Endothelial cell of umbilical vein (primary cell): Measurements from ENCODE around the gene SIRT3. TPM values are rescaled to one million over a fixed set of nuclear protein-coding genes. Genes with fewer than 3 reads are reported as not detected.

Experiments
- BruUV-seq: library from RNA; stranded (reverse); fragments of 400-500 nt; replicated peaks from 2 replicates; lab custom pipeline; 2021; lab: Mats Ljungman, UMichigan
- CTCF ChIA-PET: fragments of 300-600, 350-600 bp; sonication (Branson Sonifier 250); formaldehyde crosslinking; loops from one replicate; lab custom pipeline; 2021; ENCODE audit warnings: antibody characterized with exemption, inconsistent platforms; lab: Charles Lee
- POLR2A ChIA-PET: fragments of 300-600, 350-600 bp; sonication (Branson Sonifier 250); formaldehyde crosslinking; loops from one replicate; lab custom pipeline; 2021; ENCODE audit warnings: antibody characterized with exemption, inconsistent platforms; lab: Charles Lee
- DNase-seq: peaks from one replicate; pipeline ENCODE4 v3.0.0-alpha.2; 2011; ENCODE audit warnings: low read depth, low spot score
- FAIRE-seq: peaks from 2 replicates; lab custom pipeline; 2011; peaks lifted over from hg19 to GRCh38; lab: Jason Lieb, UNC
- H2AFZ ChIP-seq: 2 replicates; pipeline ENCODE4 v1.6.0; 2012; ENCODE audit warnings: low read depth, low read length, control low read depth, inconsistent platforms
- H3K27ac ChIP-seq: 2 replicates; pipeline ENCODE4 v1.5.1; 2011; ENCODE audit warnings: low read depth, mild to moderate bottlenecking, control low read depth, low read length, moderate library complexity; ENCODE audit not compliant: insufficient read depth
- H3K27me3 ChIP-seq, 2 experiments: 2 replicates each; pipeline versions ENCODE4 v1.6.0 to v1.6.1; 2011; ENCODE audit warnings: low read length in 2 of 2, mixed read lengths in 1 of 2; ENCODE audit not compliant: control insufficient read depth in 2 of 2, insufficient read depth in 2 of 2
- H3K36me3 ChIP-seq, 2 experiments: 2 replicates in 1 of 2; 3 replicates in 1 of 2; pipeline ENCODE4 v1.5.1; 2011; ENCODE audit warnings: low read length in 2 of 2, mild to moderate bottlenecking in 1 of 2, moderate library complexity in 1 of 2; ENCODE audit not compliant: control insufficient read depth in 2 of 2, insufficient read depth in 2 of 2; ENCODE audit errors: extremely low read depth in 1 of 2
- H3K4me1 ChIP-seq: 3 replicates; pipeline ENCODE4 v1.5.1; 2011; ENCODE audit warnings: mild to moderate bottlenecking, low read length; ENCODE audit not compliant: control insufficient read depth, insufficient read depth; ENCODE audit errors: extremely low read depth
- H3K4me2 ChIP-seq: 2 replicates; pipeline ENCODE4 v1.6.1; 2011; ENCODE audit warnings: low read length, control low read depth, mixed read lengths; ENCODE audit not compliant: insufficient read depth
- H3K4me3 ChIP-seq, 3 experiments: fragments of 200-600 bp in 1 of 3; sonication (generic), shearing (Covaris generic) in 1 of 3; replicated peaks in 1 of 3; 2 replicates each; pipeline ENCODE4 v1.5.1; 2011 to 2016; ENCODE audit warnings: control low read depth in 3 of 3, low read length in 3 of 3, mild to moderate bottlenecking in 2 of 3, inconsistent platforms in 1 of 3, low read depth in 1 of 3, moderate library complexity in 1 of 3; ENCODE audit not compliant: insufficient read depth in 1 of 3
- H3K79me2 ChIP-seq: 2 replicates; pipeline ENCODE4 v1.6.0; 2012; ENCODE audit warnings: low read length, inconsistent platforms; ENCODE audit not compliant: control insufficient read depth, insufficient read depth
- H3K9ac ChIP-seq: replicated peaks from 2 replicates; pipeline ENCODE3; 2011; ENCODE audit warnings: low read length, control low read depth; ENCODE audit not compliant: insufficient read depth; ENCODE audit errors: extremely low read depth
- H3K9me1 ChIP-seq: replicated peaks from 3 replicates; pipeline ENCODE4 v1.6.0; 2011; ENCODE audit warnings: mild to moderate bottlenecking, low read length; ENCODE audit not compliant: control insufficient read depth, insufficient read depth; ENCODE audit errors: extremely low read depth
- H3K9me3 ChIP-seq: replicated peaks from 2 replicates; pipeline ENCODE4 v1.5.1; 2012; ENCODE audit warnings: low read length, inconsistent platforms; ENCODE audit not compliant: control insufficient read depth, insufficient read depth
- H4K20me1 ChIP-seq: replicated peaks from 2 replicates; pipeline ENCODE3; 2011; ENCODE audit warnings: mild to moderate bottlenecking, low read length; ENCODE audit not compliant: control insufficient read depth, insufficient read depth; ENCODE audit errors: extremely low read depth
- EZH2 ChIP-seq: IDR thresholded peaks from 2 replicates; pipeline ENCODE4 v1.6.1; 2012; ENCODE audit warnings: borderline replicate concordance, low read depth, mild to moderate bottlenecking, moderate library complexity, low read length, inconsistent platforms; ENCODE audit not compliant: severe bottlenecking
- FOS ChIP-seq: IDR thresholded peaks from 2 replicates; pipeline ENCODE4 v1.6.1; 2011; ENCODE audit warnings: mild to moderate bottlenecking, low read length, moderate library complexity, borderline replicate concordance; ENCODE audit not compliant: insufficient read depth
- GATA2 ChIP-seq: IDR thresholded peaks from 2 replicates; pipeline ENCODE4 v1.7.0; 2011; ENCODE audit warnings: low read depth, mild to moderate bottlenecking, moderate library complexity, mixed read lengths, low read length; ENCODE audit not compliant: insufficient read length, insufficient read depth
- JUN ChIP-seq: IDR thresholded peaks from 2 replicates; pipeline ENCODE4 v1.6.1; 2011; ENCODE audit warnings: borderline replicate concordance, low read depth; ENCODE audit not compliant: insufficient read length, insufficient read depth
- MYC ChIP-seq: IDR thresholded peaks from one replicate; pipeline ENCODE4 v1.6.1; 2011; ENCODE audit warnings: mild to moderate bottlenecking, low read depth, low read length
- POLR2A ChIP-seq: IDR thresholded peaks from 2 replicates; pipeline ENCODE4 v1.6.1; 2012; ENCODE audit warnings: low read depth, mild to moderate bottlenecking, control low read depth, low read length
- POLR2AphosphoS5 ChIP-seq: IDR thresholded peaks from 2 replicates; pipeline ENCODE4 v1.6.1; 2012; ENCODE audit warnings: low read depth, mild to moderate bottlenecking, control low read depth, low read length, moderate library complexity; ENCODE audit not compliant: insufficient read depth
- dilution Hi-C: fragments of 300-500 bp; cut with MboI; formaldehyde crosslinking; loops from one replicate; pipeline ENCODE4 v1.15.0; 2019; ENCODE audit warnings: low sequenced_read_pairs; ENCODE audit not compliant: extremely low pct_ligation_motif_present
- intact Hi-C: fragments of 100-400 bp; cut with micrococcal nuclease; formaldehyde crosslinking; loops from one replicate; pipeline ENCODE4 v1.10.0; 2022
- polyA plus RNA-seq, 4 experiments: library from polyadenylated mRNA; depleted of rRNA in 3 of 4; stranded (reverse) in 3 of 4; unstranded in 1 of 4; fragments of >200 nt; gene quantifications; 2 replicates each; pipeline versions ENCODE4 v1.2.1 to v1.2.3, GENCODE V29; 2011 to 2012; ENCODE audit warnings: missing spikeins in 1 of 4
- total RNA-seq: library from RNA; stranded (reverse); gene quantifications from 2 replicates; pipeline ENCODE4 v1.2.3, GENCODE V29; 2021
- TF ChIP-seq, protein P1 (sequence below), 2 donors: IDR thresholded peaks; 1 replicate in 1 of 2; 2 replicates in 1 of 2; pipeline ENCODE4 v1.5.1; 2011; ENCODE audit warnings: low read length in 2 of 2, mild to moderate bottlenecking in 2 of 2, moderate library complexity in 2 of 2, control low read depth in 1 of 2, inconsistent platforms in 1 of 2, low read depth in 1 of 2; ENCODE audit not compliant: insufficient read depth in 1 of 2; ENCODE audit errors: extremely low read depth in 1 of 2
- TF ChIP-seq, protein P2 (sequence below): IDR thresholded peaks from 2 replicates; pipeline ENCODE4 v1.6.1; 2011; ENCODE audit not compliant: insufficient read depth, insufficient read length

SIRT3 gene
- total and polyA plus RNA-seq, 2 donors (not counting 3 experiments of a cell fraction or from before 2014, with no cell fraction given), result 12.0 to 18.3 TPM

GRCh38 chr11:199782-200181, 36.4 kb downstream of the SIRT3 start:
- H3K4me3 ChIP-seq, result no peak overlapping the region
- H3K9ac ChIP-seq, result no peak overlapping the region
- no peak overlapping the region for H3K27ac ChIP-seq
- dilution Hi-C loops (no loop called here), intact Hi-C loops (no loop called here)
- no peaks in the 10 kb centered on the region for H3K4me1 ChIP-seq
- H3K9me1 ChIP-seq, result no peaks in the 10 kb centered on the region
- no TSS peak for BruUV-seq
- H4K20me1 ChIP-seq, result no peaks in the 10 kb centered on the region
- no peaks in the 10 kb centered on the region for H3K9me3 ChIP-seq
- ChIA-PET CTCF (no interaction called here), POLR2A (no interaction called here)
- DNase-seq (no peak), FAIRE-seq (no peak)
- no peak overlapping the region for H3K4me2 ChIP-seq
- peaks cover 0 to 13% of the 10 kb centered on the region in 2 experiments for H3K36me3 ChIP-seq
- H2AFZ ChIP-seq, result no peak overlapping the region
- no peaks in the 10 kb centered on the region for H3K27me3 ChIP-seq
- H3K79me2 ChIP-seq, result no peaks in the 10 kb centered on the region
- TF ChIP-seq POLR2A, result no peak
- TF ChIP-seq, protein P1, sequence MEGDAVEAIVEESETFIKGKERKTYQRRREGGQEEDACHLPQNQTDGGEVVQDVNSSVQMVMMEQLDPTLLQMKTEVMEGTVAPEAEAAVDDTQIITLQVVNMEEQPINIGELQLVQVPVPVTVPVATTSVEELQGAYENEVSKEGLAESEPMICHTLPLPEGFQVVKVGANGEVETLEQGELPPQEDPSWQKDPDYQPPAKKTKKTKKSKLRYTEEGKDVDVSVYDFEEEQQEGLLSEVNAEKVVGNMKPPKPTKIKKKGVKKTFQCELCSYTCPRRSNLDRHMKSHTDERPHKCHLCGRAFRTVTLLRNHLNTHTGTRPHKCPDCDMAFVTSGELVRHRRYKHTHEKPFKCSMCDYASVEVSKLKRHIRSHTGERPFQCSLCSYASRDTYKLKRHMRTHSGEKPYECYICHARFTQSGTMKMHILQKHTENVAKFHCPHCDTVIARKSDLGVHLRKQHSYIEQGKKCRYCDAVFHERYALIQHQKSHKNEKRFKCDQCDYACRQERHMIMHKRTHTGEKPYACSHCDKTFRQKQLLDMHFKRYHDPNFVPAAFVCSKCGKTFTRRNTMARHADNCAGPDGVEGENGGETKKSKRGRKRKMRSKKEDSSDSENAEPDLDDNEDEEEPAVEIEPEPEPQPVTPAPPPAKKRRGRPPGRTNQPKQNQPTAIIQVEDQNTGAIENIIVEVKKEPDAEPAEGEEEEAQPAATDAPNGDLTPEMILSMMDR (IDR thresholded peaks at IDR 0.05; ENCODE audit: extremely low read depth in 1 of 2, insufficient read depth in 1 of 2, low read depth in 1 of 2, low read length in 2 of 2), result no peak
- TF ChIP-seq, protein P2, sequence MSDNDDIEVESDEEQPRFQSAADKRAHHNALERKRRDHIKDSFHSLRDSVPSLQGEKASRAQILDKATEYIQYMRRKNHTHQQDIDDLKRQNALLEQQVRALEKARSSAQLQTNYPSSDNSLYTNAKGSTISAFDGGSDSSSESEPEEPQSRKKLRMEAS, result no peak
- TF ChIP-seq FOS, result no peak
- no peak for TF ChIP-seq POLR2AphosphoS5
- no peak for TF ChIP-seq GATA2
- no peak for TF ChIP-seq MYC
- TF ChIP-seq EZH2, result no peak
- no peak for TF ChIP-seq JUN
